Activated CD4-positive, alpha-beta memory T cell treated with anti-CD3 and anti-CD28 coated beads, Interleukin-2, amount 10 ng/mL, durations not matched to agents 7 days and 5 days (primary cell): Measurements from ENCODE around the gene KCNQ1. TPM values are rescaled to one million over a fixed set of nuclear protein-coding genes. Genes with fewer than 3 reads are reported as not detected.

Experiments
- CTCF ChIA-PET: fragments of 350-600 bp; sonication (Branson Sonifier 250); formaldehyde crosslinking; loops from one replicate; lab custom pipeline; 2021; ENCODE audit warnings: antibody characterized with exemption, inconsistent platforms; lab: Charles Lee
- POLR2A ChIA-PET: fragments of 350-600 bp; sonication (Branson Sonifier 250); formaldehyde crosslinking; loops from one replicate; lab custom pipeline; 2021; ENCODE audit warnings: antibody characterized with exemption; lab: Charles Lee
- DNase-seq: peaks from one replicate; pipeline ENCODE4 v3.0.0-alpha.2; 2020
- H3K27ac Mint-ChIP-seq: one replicate; pipeline ENCODE4 v1.8.0; 2021; ENCODE audit warnings: mild to moderate bottlenecking, mixed read lengths
- H3K27me3 Mint-ChIP-seq: one replicate; pipeline ENCODE4 v1.8.0; 2021; ENCODE audit warnings: mixed read lengths
- H3K36me3 Mint-ChIP-seq: one replicate; pipeline ENCODE4 v1.8.0; 2021; ENCODE audit warnings: low read depth, mixed read lengths
- H3K4me1 Mint-ChIP-seq: one replicate; pipeline ENCODE4 v1.8.0; 2021; ENCODE audit warnings: mixed read lengths
- H3K4me3 Mint-ChIP-seq: one replicate; pipeline ENCODE4 v1.8.0; 2021; ENCODE audit warnings: mild to moderate bottlenecking, mixed read lengths
- H3K9me3 Mint-ChIP-seq: one replicate; pipeline ENCODE4 v1.8.0; 2021; ENCODE audit warnings: mixed read lengths
- total RNA-seq, 2 experiments: library from RNA; stranded (reverse); gene quantifications; one replicate each; pipeline ENCODE4 v1.2.3, GENCODE V29; 2021

KCNQ1 gene
- total RNA-seq, 2 experiments from 2014 or later: 14.8 to 15.0 TPM

GRCh38 chr11:2452321-2453012 is 7.7 kb downstream of the KCNQ1 start:
- no peak for DNase-seq
- POLR2A ChIA-PET: no interaction called here
- peaks cover 8% of the 10 kb centered on the region for H3K4me1 Mint-ChIP-seq
- H3K36me3 Mint-ChIP-seq: no peaks in the 10 kb centered on the region
- H3K4me3 Mint-ChIP-seq: no peak overlapping the region
- CTCF ChIA-PET: no interaction called here
- H3K27ac Mint-ChIP-seq: no peak overlapping the region
- no peaks in the 10 kb centered on the region for H3K9me3 Mint-ChIP-seq
- no peaks in the 10 kb centered on the region for H3K27me3 Mint-ChIP-seq

DNA sequence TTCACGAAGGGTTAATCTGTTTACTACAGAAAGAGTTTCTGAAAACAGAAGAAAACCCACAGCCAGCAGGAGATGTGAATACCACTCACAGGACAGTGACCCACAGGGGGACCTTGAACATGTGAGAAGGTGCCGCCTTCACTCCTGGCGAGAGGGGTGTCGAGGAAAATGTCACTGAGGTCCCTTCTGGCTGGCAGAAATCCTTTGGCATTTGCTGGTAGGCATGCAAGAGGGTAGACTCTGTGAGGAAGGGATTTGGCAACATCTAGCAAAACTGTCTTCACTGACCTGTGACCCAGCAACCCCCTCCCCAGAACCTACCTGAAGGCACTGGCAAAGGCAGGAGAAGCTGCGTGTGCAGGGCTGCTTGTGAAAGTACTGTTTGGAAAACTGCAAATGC is 8.6 kb downstream of the KCNQ1 start:
- no peak for DNase-seq
- Mint-ChIP-seq H3K27me3 (no peaks in the 10 kb centered on the region), H3K4me1 (no peaks in the 10 kb centered on the region), H3K27ac (no peak overlapping the region), H3K9me3 (no peaks in the 10 kb centered on the region), H3K36me3 (no peaks in the 10 kb centered on the region), H3K4me3 (no peak overlapping the region)
- CTCF ChIA-PET: no interaction called here
- POLR2A ChIA-PET: no interaction called here

DNA sequence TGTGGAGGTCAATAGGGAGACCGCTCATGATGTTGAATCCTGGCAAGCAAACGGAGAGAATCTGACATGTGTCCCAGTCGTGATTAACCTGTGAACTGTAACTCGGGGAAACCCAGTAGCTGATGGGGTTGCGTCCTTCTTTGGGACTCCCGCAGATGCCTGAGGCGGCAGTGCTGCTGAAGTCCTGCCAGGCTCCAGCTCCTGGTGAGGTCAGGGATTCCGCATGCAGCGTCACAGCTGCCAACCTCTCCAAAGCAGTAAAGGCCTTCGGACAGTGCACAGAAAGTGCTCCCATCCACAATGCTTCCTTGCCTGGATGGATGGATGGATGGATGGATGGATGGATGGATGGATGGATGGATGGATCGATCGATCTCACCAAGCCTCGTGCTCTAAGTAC is 13.5 kb downstream of the KCNQ1 start:
- no peak for DNase-seq
- Mint-ChIP-seq H3K36me3 (no peaks in the 10 kb centered on the region), H3K27me3 (no peaks in the 10 kb centered on the region), H3K27ac (no peak overlapping the region), H3K4me3 (no peak overlapping the region), H3K4me1 (no peaks in the 10 kb centered on the region), H3K9me3 (no peaks in the 10 kb centered on the region)
- ChIA-PET CTCF (no interaction called here), POLR2A (no interaction called here)

GRCh38 chr11:2459016-2459725 is 14.4 kb downstream of the KCNQ1 start:
- no peaks in the 10 kb centered on the region for H3K4me1 Mint-ChIP-seq
- no peak overlapping the region for H3K4me3 Mint-ChIP-seq
- H3K9me3 Mint-ChIP-seq: no peaks in the 10 kb centered on the region
- DNase-seq: no peak
- ChIA-PET POLR2A (no interaction called here), CTCF (no interaction called here)
- H3K36me3 Mint-ChIP-seq: no peaks in the 10 kb centered on the region
- no peak overlapping the region for H3K27ac Mint-ChIP-seq
- no peaks in the 10 kb centered on the region for H3K27me3 Mint-ChIP-seq

- POLR2A ChIA-PET: no interaction called here
- no peaks in the 10 kb centered on the region for H3K4me1 Mint-ChIP-seq
- CTCF ChIA-PET: no interaction called here
- no peaks in the 10 kb centered on the region for H3K27me3 Mint-ChIP-seq
- DNase-seq: no peak
- H3K9me3 Mint-ChIP-seq: no peaks in the 10 kb centered on the region
- no peaks in the 10 kb centered on the region for H3K36me3 Mint-ChIP-seq
- no peak overlapping the region for H3K27ac Mint-ChIP-seq
- H3K4me3 Mint-ChIP-seq: no peak overlapping the region
These were observed 15.2 kb downstream of the KCNQ1 start for GRCh38 chr11:2459796-2460531.

- no peak for DNase-seq
- no peak overlapping the region for H3K27ac Mint-ChIP-seq
- no peaks in the 10 kb centered on the region for H3K36me3 Mint-ChIP-seq
- H3K4me3 Mint-ChIP-seq: no peak overlapping the region
- ChIA-PET CTCF (no interaction called here), POLR2A (no interaction called here)
- no peaks in the 10 kb centered on the region for H3K4me1 Mint-ChIP-seq
- no peaks in the 10 kb centered on the region for H3K27me3 Mint-ChIP-seq
- H3K9me3 Mint-ChIP-seq: no peaks in the 10 kb centered on the region
These were observed 15.9 kb downstream of the KCNQ1 start for GRCh38 chr11:2460540-2461252.

DNA sequence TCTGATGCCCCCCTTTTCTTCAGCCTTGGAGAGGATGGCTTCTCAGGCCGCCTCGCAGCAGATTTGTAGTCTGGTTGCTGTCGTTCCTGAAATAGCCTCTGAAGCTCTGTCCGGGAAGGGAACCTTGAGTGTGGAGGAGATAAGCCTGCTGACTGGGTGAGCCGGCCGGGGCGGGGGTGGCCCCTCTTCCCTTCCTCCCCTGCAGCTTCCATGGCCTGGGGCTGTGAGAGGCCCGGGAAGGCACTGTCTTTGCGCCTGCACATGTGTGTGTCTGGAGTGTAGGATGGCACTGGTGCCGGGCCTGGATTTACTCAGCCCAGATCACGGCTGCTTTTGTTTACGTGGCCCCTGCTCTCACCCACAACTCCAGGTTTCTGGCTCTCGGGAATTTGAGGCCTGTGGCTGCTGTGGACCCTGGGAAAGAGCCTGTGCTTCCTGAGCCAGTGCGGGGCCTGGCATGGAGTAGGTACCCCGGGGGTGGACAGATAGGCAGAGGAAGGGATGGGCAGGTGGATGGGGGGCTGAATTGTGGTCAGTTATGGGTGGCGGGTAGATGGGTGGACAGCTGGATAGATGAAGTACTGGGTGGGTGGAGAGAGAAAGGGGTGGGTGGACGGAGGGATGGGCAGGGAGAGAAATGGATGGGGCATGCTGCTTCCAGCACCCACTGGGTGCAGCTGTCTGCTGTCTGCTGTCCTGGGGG is 16.6 kb downstream of the KCNQ1 start:
- DNase-seq: no peak
- Mint-ChIP-seq H3K9me3 (no peaks in the 10 kb centered on the region), H3K4me1 (peaks cover 4% of the 10 kb centered on the region), H3K27ac (no peak overlapping the region), H3K4me3 (no peak overlapping the region), H3K27me3 (no peaks in the 10 kb centered on the region), H3K36me3 (no peaks in the 10 kb centered on the region)
- ChIA-PET POLR2A (no interaction called here), CTCF (interaction anchor here (1.0 kb wide), 1 partner anchor 468 kb away, joined by 3 read pairs; no protein-coding TSS in a partner anchor)

- POLR2A ChIA-PET: no interaction called here
- no peak for DNase-seq
- Mint-ChIP-seq H3K9me3 (no peaks in the 10 kb centered on the region), H3K4me1 (peaks cover 10% of the 10 kb centered on the region), H3K4me3 (no peak overlapping the region), H3K27me3 (no peaks in the 10 kb centered on the region), H3K36me3 (no peaks in the 10 kb centered on the region), H3K27ac (no peak overlapping the region)
- CTCF ChIA-PET: interaction anchor here (1.0 kb wide), 1 partner anchor 468 kb away, joined by 3 read pairs; no protein-coding TSS in a partner anchor
These were observed 17.2 kb downstream of the KCNQ1 start for GRCh38 chr11:2461956-2462542.

GRCh38 chr11:2462543-2462985 is 17.8 kb downstream of the KCNQ1 start:
- CTCF ChIA-PET: interaction anchor here (1.0 kb wide), 1 partner anchor 467 kb away, joined by 3 read pairs; no protein-coding TSS in a partner anchor
- POLR2A ChIA-PET: no interaction called here
- Mint-ChIP-seq H3K4me3 (no peak overlapping the region), H3K4me1 (peaks cover 15% of the 10 kb centered on the region), H3K27me3 (no peaks in the 10 kb centered on the region), H3K27ac (no peak overlapping the region), H3K9me3 (no peaks in the 10 kb centered on the region), H3K36me3 (no peaks in the 10 kb centered on the region)
- DNase-seq: peak; percentile 12

GRCh38 chr11:2462986-2463765 is 18.4 kb downstream of the KCNQ1 start:
- peaks cover 21% of the 10 kb centered on the region for H3K4me1 Mint-ChIP-seq
- H3K27me3 Mint-ChIP-seq: no peaks in the 10 kb centered on the region
- POLR2A ChIA-PET: interaction anchor here (0.7 kb wide), 1 partner anchor 16 kb away, joined by 3 read pairs; no protein-coding TSS in a partner anchor
- H3K9me3 Mint-ChIP-seq: no peaks in the 10 kb centered on the region
- CTCF ChIA-PET: no interaction called here
- no peak overlapping the region for H3K4me3 Mint-ChIP-seq
- H3K27ac Mint-ChIP-seq: no peak overlapping the region
- DNase-seq: peak; percentile 15
- no peaks in the 10 kb centered on the region for H3K36me3 Mint-ChIP-seq

GRCh38 chr11:2463766-2464277 is 19.0 kb downstream of the KCNQ1 start:
- Mint-ChIP-seq H3K4me3 (no peak overlapping the region), H3K27ac (no peak overlapping the region), H3K27me3 (peaks cover under 1% of the 10 kb centered on the region), H3K4me1 (peaks cover 25% of the 10 kb centered on the region), H3K36me3 (no peaks in the 10 kb centered on the region), H3K9me3 (no peaks in the 10 kb centered on the region)
- DNase-seq: no peak
- ChIA-PET CTCF (no interaction called here), POLR2A (interaction anchor here (0.7 kb wide), 1 partner anchor 17 kb away, joined by 3 read pairs; no protein-coding TSS in a partner anchor)
